Esophagus muscularis mucosa (tissue), 4 donors: Measurements from ENCODE around the gene TAS2R4. TPM values are rescaled to one million over a fixed set of nuclear protein-coding genes. Genes with fewer than 3 reads are reported as not detected.
"Not testable (repeated sequence)": the region's sequence is repeated elsewhere in the genome, so short reads cannot be mapped to it uniquely, and the experiment has no call there.

Experiments
- DNase-seq: peaks from one replicate; pipeline ENCODE4 v3.0.0-alpha.2; 2017; ENCODE audit errors: extremely low spot score
- H3K27ac ChIP-seq, 4 donors: fragments of 200-600 bp; sonication (generic); replicated peaks in 1 of 4; 1 replicate in 3 of 4; 2 replicates in 1 of 4; pipeline ENCODE4 v1.5.1; 2016 to 2019; ENCODE audit warnings: mild to moderate bottlenecking in 1 of 4
- H3K27me3 ChIP-seq, 4 donors: fragments of 200-600 bp; sonication (generic); one replicate each; pipeline versions ENCODE4 v1.5.1 to v1.6.0; 2016 to 2019
- H3K36me3 ChIP-seq, 4 donors: fragments of 200-600 bp; sonication (generic); one replicate each; pipeline ENCODE4 v1.5.1; 2016 to 2019
- H3K4me1 ChIP-seq, 4 donors: fragments of 200-600 bp; sonication (generic); one replicate each; pipeline ENCODE4 v1.5.1; 2016 to 2019
- H3K4me3 ChIP-seq, 4 donors: fragments of 200-600 bp; sonication (generic); 1 replicate in 2 of 4; 2 replicates in 2 of 4; pipeline ENCODE4 v1.5.1; 2016 to 2019; ENCODE audit warnings: mild to moderate bottlenecking in 4 of 4, moderate library complexity in 1 of 4
- H3K9me3 ChIP-seq, 4 donors: fragments of 200-600 bp; sonication (generic); 1 replicate in 3 of 4; 2 replicates in 1 of 4; pipeline ENCODE4 v1.5.1; 2016 to 2019
- CTCF ChIP-seq, 3 experiments: fragments of 200-600 bp in 2 of 3; fragments of 450-650 bp in 1 of 3; sonication (generic) in 2 of 3; IDR thresholded peaks; one replicate each; pipeline ENCODE4 v1.5.1; 2017 to 2019; ENCODE audit warnings: antibody characterized with exemption in 3 of 3, mild to moderate bottlenecking in 2 of 3, moderate library complexity in 1 of 3
- EP300 ChIP-seq: sonication (generic); formaldehyde crosslinking; IDR thresholded peaks from one replicate; pipeline ENCODE4 v1.6.1; 2017; ENCODE audit warnings: antibody characterized with exemption
- POLR2A ChIP-seq: fragments of 450-650 bp; IDR thresholded peaks from one replicate; pipeline ENCODE4 v1.6.1; 2017; ENCODE audit warnings: antibody characterized with exemption, moderate library complexity, mild to moderate bottlenecking, low read depth
- POLR2AphosphoS5 ChIP-seq, 2 donors: sonication (generic); formaldehyde crosslinking; IDR thresholded peaks; one replicate each; pipeline ENCODE4 v1.6.1; 2017; ENCODE audit warnings: antibody characterized with exemption in 2 of 2
- WGBS: methylation state at CpG from one replicate; pipeline ENCODE4 v1.1.5; 2018; 5-methylcytosine and 5-hydroxymethylcytosine counted together
- intact Hi-C: fragments of 100-400 bp; cut with DNase I; formaldehyde crosslinking; loops from one replicate; pipeline ENCODE4 v1.15.1; 2023
- total RNA-seq, 4 donors: library from RNA; depleted of rRNA; stranded (reverse); fragments of >200 nt; gene quantifications; one replicate each; pipeline versions ENCODE4 v1.1.0 to v1.2.1, GENCODE V29; 2016

The TAS2R4 gene
- total RNA-seq, 4 donors from 2014 or later = 0.33 to 1.3 (median 1.2) TPM; not detected in 1

GRCh38 chr7:141738592-141739013, 37.9 kb upstream of the TAS2R4 start:
- WGBS = 1% methylated on average over 6 of the region's 6 CpGs
- TF ChIP-seq CTCF (IDR thresholded peaks at IDR 0.05) (no peak), EP300 (no peak), POLR2AphosphoS5 (IDR thresholded peaks at IDR 0.05) (no peak), POLR2A (no peak)
- H3K4me1 ChIP-seq = peaks cover 15 to 37% (median 25%) of the 10 kb centered on the region in 4 donors
- no peak for DNase-seq
- no peaks in the 10 kb centered on the region for H3K9me3 ChIP-seq
- H3K27me3 ChIP-seq = no peaks in the 10 kb centered on the region
- peaks cover 21 to 38% (median 34%) of the 10 kb centered on the region in 4 donors for H3K36me3 ChIP-seq
- peak overlapping the region; percentile 76 to 78 (median 77) for H3K4me3 ChIP-seq
- H3K27ac ChIP-seq = peak overlapping the region; percentile 81 to 83 (median 82)
- intact Hi-C loops = loop anchor here (5.0 kb wide), 1 partner anchor 36 kb away; the partner anchor contains the start of gene DENND11

- peak overlapping the region; percentile 76 to 78 (median 77) for H3K4me3 ChIP-seq
- no peaks in the 10 kb centered on the region for H3K9me3 ChIP-seq
- no peak for DNase-seq
- H3K27me3 ChIP-seq = no peaks in the 10 kb centered on the region
- peaks cover 15 to 37% (median 25%) of the 10 kb centered on the region in 4 donors for H3K4me1 ChIP-seq
- TF ChIP-seq CTCF (IDR thresholded peaks at IDR 0.05) (no peak), POLR2A (no peak), POLR2AphosphoS5 (IDR thresholded peaks at IDR 0.05) (no peak), EP300 (no peak)
- no peak overlapping the region for H3K27ac ChIP-seq
- 76% methylated on average over 3 of the region's 3 CpGs for WGBS
- intact Hi-C loops = loop anchor here (5.0 kb wide), 1 partner anchor 37 kb away; the partner anchor contains the start of gene DENND11
- H3K36me3 ChIP-seq = peaks cover 27 to 44% (median 40%) of the 10 kb centered on the region in 4 donors
Observed at GRCh38 chr7:141739250-141739649, 37.2 kb upstream of the TAS2R4 start.

DNA sequence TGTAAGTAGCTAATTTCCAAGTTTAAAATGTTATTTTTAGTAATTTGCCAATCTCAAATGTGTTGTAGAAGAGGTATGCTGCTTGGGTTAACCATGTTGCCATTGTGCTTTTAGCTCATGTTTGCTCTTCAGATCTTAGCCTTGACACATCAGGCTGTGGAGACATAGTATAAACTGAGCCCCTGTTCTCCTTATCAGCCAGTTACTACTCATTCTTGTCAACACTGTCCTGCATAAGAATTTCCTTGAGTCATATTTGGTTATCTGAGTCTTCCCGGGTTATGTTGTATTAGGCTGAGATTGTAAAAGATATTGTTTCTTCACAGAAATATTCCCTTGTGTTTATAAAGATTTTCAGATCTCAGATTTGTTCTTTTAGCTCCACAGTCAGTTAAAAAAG, 34.2 kb upstream of the TAS2R4 start:
- no peak overlapping the region for H3K4me3 ChIP-seq
- WGBS = 96% methylated on average over 1 of the region's 1 CpG
- no peaks in the 10 kb centered on the region for H3K9me3 ChIP-seq
- peaks cover 15 to 33% (median 22%) of the 10 kb centered on the region in 4 donors for H3K4me1 ChIP-seq
- TF ChIP-seq EP300 = no peak
- no peak for TF ChIP-seq CTCF (IDR thresholded peaks at IDR 0.05)
- no peak for TF ChIP-seq POLR2AphosphoS5 (IDR thresholded peaks at IDR 0.05)
- TF ChIP-seq POLR2A = no peak
- DNase-seq = no peak
- intact Hi-C loops = no loop called here
- H3K27ac ChIP-seq = no peak overlapping the region
- no peaks in the 10 kb centered on the region for H3K27me3 ChIP-seq
- peaks cover 53 to 72% (median 67%) of the 10 kb centered on the region in 4 donors for H3K36me3 ChIP-seq

DNA sequence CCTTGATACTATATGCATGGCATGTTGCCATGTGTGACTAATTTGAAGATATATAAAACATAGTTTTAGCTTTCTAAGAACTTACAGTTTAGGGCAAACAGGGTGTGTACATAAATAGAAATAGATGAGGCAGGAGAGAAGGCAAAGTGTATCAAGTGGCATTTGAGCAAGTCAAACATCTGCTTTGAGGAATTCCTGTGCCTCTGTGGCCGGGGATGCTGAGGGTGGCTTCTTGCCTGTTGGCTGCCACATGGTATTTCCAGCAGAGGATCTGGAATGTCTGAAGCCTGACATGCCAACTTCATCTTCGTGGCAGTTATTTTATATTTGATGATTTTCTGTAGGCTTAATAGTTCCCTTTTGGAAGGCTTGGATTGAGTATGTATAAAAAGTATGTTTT, 32.3 kb upstream of the TAS2R4 start:
- intact Hi-C loops = no loop called here
- H3K9me3 ChIP-seq = no peaks in the 10 kb centered on the region
- H3K27me3 ChIP-seq = no peaks in the 10 kb centered on the region
- peaks cover 65 to 91% (median 80%) of the 10 kb centered on the region in 4 donors for H3K36me3 ChIP-seq
- H3K4me3 ChIP-seq = no peak overlapping the region
- TF ChIP-seq POLR2A = no peak
- no peak for TF ChIP-seq POLR2AphosphoS5 (IDR thresholded peaks at IDR 0.05)
- no peak for TF ChIP-seq EP300
- TF ChIP-seq CTCF (IDR thresholded peaks at IDR 0.05) = no peak
- WGBS = 94% methylated on average over 2 of the region's 2 CpGs
- peaks cover 9 to 23% (median 13%) of the 10 kb centered on the region in 4 donors for H3K4me1 ChIP-seq
- no peak for DNase-seq
- H3K27ac ChIP-seq = no peak overlapping the region

DNA sequence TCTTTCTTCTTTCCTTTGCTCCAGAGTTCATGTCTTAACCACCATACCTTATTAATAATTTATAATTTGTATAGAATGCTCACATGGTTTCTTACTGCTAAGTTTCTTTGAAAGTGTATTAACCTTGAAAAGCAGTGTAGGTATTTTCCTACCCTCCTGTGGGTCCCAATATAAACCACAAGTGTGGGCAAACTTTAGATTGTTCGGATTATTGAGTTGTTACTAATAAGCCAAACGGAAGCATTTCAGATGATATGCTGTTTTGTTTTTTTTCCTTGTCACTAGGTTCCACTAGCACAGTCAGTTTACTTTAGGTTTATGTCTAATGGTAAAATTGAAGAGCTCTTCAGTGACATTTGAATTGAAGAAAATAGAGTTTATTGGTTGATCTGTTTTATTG, 28.1 kb upstream of the TAS2R4 start:
- 93% methylated on average over 2 of the region's 2 CpGs for WGBS
- TF ChIP-seq POLR2A (no peak), POLR2AphosphoS5 (IDR thresholded peaks at IDR 0.05) (no peak), CTCF (IDR thresholded peaks at IDR 0.05) (no peak), EP300 (no peak)
- intact Hi-C loops = no loop called here
- Histone ChIP-seq H3K27ac (no peak overlapping the region), H3K27me3 (no peaks in the 10 kb centered on the region), H3K36me3 (peaks cover 79 to 100% (median 89%) of the 10 kb centered on the region in 4 donors), H3K4me1 (no peaks in the 10 kb centered on the region), H3K9me3 (peaks cover 0 to 29% (median 16%) of the 10 kb centered on the region in 4 donors), H3K4me3 (no peak overlapping the region)
- DNase-seq = no peak

DNA sequence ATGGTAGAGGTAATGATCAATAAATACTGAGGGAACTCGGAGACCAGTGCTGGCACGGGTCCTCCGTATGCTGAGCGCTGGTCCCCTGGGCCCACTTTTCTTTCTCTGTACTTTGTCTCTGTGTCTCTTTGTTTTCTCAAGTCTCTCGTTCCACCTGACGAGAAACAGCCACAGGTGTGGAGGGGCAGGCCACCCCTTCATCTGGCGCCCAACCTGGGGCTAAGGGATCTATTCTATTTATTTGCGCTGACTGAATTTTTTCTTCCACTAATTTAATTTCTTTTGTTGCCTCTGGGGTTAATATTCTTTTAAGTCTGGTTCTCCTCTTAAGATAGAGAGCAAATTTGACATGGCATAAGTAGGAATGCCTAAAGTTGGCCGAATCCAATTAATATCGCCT, 24.6 kb upstream of the TAS2R4 start:
- 99% methylated on average over 10 of the region's 10 CpGs for WGBS
- peaks cover 46 to 100% (median 72%) of the 10 kb centered on the region in 4 donors for H3K36me3 ChIP-seq
- DNase-seq, H3K27me3 ChIP-seq, H3K4me3 ChIP-seq, H3K27ac ChIP-seq, intact Hi-C loops, H3K4me1 ChIP-seq: not testable (repeated sequence)
- H3K9me3 ChIP-seq = peaks cover 0 to 29% (median 16%) of the 10 kb centered on the region in 4 donors
